GM18861 (cell line): Measurements from ENCODE around the gene RPS6KA4.

ENCODE experiments used
- ATAC-seq: cut with Tn5 transposase; IDR thresholded peaks from one replicate; pipeline ENCODE4 v1.9.1; 2021; ENCODE audit not compliant: unreplicated experiment

The RPS6KA4 gene

DNA sequence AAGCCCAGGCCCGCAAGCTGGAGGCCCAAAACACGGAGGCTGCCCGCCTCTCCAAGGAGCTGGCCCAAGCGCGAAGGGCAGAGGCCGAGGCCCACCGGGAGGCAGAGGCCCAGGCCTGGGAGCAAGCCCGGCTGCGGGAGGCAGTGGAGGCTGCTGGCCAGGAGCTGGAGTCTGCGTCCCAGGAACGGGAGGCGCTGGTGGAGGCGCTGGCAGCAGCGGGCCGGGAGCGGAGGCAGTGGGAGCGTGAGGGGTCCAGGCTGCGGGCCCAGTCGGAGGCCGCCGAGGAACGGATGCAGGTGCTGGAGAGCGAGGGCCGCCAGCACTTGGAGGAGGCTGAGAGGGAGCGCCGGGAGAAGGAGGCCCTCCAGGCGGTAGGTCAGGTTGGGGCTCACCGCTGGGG is 14.2 kb upstream of the RPS6KA4 start:
- no peak for ATAC-seq

DNA sequence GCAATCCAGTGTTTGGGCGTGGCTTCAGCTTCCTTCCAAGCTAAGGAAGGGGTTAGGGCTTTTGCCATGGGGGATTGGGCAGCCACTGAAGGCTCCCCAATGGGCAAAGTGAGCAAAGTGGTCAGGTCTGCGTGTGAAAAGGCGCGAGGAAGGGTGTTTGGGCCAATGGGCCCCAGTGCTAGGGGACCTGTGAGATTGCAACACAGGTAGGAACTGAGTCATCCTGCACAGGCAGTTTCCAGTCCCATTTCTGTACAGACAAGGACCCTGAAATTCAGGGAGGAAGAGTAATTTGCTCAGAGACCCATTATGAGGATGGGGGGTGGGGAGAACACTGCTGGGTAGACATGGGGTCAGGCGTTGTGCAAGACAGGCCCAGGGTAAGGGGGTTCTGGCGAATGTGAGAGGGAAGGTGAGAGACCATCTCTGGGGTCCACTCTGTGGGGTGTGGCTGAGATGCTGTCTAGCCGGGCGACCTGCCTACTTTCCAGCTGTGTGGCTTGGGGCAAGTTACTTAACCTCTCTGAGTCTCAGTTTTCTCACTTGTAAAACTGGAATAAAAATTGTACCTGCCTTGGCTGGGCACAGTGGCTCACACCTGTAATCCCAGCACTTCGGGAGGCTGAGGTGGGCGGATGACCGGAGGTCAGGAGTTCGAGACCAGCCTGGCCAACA is 11.6 kb upstream of the RPS6KA4 start:
- ATAC-seq, result no peak

DNA sequence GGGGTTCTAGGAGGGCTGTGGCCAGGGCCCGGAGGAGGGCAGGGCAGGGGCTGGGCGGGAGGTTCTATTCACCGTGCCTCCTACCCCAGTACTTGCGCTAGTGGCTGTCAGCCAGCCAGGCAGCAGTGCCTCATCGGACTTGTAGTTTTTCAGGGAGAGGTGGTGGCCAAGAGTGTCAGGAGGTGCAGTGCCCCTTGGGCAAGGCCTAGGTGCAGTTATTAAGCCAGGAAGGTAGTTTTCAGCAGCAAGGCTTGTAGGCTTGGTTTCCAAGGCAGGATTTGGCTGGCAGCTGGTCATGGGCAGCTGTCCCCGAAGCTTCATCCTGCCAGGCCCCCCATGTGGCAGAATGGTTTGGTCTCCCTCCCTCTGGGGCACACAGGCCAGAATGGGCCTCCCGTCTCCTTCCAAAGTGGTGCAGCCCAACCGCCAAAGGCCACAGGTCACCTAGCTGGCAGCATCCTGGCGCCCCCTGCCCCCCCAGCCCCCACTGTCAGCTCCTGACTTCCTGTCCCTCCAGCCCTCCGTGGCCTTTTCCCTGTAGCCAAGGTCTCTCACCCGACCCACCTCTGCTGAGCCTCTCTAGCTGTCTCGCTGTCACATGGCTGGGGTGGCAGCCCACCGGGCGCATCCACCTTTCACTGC is 10.5 kb upstream of the RPS6KA4 start:
- no peak for ATAC-seq

DNA sequence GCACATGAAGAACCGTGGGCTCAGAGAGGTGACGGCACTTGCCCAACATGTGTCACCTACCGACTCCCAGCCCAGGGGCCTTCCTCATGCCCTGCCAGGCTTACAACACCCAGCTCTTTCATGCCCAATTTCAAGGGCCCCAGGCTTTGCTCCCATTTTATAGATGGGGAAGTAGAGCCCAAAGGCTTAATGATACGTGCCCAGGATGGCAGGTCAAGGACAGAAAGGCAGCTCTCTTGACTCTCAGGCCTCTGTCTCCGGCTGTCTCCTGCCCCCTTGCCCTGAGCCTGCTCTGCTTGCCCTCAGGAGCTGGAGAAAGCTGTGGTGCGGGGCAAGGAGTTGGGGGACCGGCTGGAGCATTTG is 10.0 kb upstream of the RPS6KA4 start:
- no peak for ATAC-seq

DNA sequence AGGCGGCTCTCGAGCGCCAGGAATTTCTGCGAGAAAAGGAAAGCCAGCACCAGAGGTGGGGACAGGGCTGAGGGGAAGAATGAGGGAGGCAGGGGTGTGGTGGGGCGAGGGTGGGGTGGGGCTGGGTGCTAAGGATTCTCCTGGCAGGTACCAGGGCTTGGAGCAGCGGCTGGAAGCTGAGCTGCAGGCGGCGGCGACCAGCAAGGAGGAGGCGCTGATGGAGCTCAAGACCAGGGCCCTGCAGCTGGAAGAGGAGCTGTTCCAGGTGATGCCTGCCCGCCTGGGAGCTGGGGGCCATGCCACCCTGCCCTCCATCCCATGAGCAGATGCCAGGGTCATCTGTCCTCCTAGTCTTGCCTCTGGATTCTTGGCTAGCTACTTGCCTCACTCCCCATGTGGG is 9.6 kb upstream of the RPS6KA4 start:
- ATAC-seq, result no peak

DNA sequence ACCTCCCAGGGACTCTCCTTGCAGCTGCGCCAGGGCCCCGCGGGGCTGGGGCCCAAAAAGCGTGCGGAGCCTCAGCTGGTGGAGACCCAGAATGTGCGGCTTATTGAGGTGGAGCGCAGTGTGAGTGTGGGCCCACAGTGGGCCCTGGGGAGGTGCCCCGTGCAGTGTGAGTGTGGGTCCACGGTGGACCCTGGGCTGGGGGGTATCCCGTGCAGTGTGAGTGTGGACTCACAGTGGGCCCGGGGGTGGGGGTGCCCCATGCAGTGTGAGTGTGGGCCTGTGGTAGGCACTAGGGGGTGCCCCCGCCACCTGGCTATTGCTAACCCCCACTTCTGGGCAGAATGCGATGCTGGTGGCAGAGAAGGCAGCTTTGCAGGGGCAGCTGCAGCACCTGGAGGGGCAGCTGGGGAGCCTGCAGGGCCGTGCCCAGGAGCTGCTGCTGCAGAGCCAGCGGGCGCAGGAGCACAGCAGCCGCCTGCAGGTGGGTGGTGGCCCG is 7.8 kb upstream of the RPS6KA4 start:
- ATAC-seq, result no peak

DNA sequence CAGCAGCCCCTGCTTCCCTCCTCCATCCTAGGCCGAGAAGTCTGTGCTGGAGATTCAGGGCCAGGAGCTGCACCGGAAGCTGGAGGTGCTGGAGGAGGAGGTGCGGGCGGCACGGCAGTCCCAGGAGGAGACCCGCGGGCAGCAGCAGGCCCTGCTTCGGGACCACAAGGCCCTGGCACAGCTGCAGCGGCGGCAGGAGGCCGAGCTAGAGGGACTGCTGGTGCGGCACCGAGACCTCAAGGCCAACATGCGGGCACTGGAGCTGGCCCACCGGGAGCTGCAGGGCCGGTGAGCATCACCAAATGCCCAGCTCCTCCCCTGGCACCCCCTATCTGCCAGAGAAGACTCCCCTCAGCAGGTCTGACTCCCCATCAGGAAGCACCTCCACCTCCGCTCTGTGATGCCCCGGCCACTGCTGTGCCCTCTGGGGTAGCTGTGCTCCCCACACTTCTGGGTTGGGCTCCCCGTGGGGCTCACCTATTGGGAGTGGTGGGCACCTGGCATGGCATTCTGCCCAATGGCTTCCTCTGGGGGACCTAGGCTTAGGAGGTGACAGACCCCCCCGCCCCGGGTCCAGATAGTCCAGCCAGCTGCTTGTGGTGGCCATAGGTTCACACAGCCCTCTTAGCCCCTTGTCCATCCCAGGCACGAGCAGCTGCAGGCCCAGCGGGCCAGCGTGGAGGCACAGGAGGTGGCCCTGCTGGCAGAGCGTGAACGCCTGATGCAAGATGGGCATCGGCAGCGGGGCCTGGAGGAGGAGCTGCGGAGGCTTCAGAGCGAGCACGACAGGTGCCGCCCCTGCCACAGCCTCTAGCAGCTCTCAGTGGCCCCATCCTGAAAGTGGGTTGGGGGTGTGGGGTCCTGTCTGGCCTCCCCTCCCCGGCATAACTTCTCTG is 6.6 kb upstream of the RPS6KA4 start:
- ATAC-seq, result no peak

DNA sequence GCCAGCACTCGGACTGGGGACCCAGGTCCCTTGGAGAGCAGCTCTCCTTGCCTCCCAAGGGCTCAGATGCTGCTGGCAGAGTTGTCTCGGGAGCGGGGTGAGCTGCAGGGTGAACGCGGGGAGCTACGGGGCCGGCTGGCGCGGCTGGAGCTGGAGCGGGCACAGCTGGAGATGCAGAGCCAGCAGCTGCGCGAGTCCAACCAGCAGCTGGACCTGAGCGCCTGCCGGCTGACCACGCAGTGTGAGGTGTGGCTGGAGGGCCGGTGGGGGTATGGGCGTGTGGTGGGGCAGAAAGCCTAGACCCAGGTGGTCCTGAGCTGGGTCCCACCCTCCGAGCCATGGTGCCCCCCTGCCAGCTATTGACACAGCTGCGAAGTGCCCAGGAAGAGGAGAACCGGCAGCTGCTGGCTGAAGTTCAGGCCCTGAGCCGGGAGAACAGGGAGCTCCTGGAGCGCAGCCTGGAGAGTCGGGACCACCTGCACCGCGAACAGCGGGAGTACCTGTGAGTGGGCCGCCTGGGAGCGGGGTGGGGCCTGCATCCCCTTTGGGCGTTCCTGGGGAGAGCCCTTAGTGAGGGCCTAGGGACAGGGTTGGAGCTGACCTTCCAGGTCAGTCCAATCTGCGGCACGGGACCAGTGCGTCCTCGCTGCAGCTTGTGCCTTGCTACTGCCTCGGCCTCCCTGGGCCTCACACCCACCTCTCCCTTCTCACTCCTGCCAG is 5.8 kb upstream of the RPS6KA4 start:
- ATAC-seq, result no peak

DNA sequence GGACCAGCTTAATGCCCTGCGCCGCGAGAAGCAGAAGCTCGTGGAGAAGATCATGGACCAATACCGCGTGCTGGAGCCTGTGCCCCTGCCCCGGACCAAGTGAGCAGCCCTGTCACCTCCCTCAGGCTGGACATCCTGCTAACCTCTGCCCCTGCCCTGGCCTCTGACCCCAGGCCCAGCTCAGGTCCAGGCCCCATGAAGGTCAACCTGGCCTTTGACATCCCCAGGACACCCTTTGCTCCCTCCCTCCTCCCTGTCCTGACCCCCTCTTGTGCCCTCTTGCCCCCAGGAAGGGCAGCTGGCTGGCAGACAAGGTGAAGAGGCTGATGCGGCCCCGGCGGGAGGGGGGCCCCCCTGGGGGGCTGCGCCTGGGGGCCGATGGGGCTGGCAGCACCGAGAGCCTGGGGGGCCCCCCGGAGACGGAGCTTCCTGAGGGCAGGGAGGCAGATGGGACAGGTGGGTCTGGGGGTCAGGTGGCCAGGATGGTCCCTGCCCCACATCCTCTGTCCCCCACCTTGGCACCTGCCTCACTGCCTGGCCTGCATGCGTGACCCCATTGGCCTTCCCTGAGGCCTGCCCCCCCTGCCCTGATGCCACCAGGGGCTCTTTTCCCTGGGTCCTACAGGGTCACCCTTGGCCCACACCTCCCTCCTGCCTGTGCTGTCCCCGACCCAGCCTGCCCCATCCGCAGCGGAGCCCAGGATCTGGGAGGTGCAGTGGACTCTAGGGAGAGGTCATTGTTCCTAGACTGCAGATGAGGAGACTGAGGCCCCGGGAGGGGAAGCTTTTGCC is 5.1 kb upstream of the RPS6KA4 start:
- ATAC-seq, result no peak

DNA sequence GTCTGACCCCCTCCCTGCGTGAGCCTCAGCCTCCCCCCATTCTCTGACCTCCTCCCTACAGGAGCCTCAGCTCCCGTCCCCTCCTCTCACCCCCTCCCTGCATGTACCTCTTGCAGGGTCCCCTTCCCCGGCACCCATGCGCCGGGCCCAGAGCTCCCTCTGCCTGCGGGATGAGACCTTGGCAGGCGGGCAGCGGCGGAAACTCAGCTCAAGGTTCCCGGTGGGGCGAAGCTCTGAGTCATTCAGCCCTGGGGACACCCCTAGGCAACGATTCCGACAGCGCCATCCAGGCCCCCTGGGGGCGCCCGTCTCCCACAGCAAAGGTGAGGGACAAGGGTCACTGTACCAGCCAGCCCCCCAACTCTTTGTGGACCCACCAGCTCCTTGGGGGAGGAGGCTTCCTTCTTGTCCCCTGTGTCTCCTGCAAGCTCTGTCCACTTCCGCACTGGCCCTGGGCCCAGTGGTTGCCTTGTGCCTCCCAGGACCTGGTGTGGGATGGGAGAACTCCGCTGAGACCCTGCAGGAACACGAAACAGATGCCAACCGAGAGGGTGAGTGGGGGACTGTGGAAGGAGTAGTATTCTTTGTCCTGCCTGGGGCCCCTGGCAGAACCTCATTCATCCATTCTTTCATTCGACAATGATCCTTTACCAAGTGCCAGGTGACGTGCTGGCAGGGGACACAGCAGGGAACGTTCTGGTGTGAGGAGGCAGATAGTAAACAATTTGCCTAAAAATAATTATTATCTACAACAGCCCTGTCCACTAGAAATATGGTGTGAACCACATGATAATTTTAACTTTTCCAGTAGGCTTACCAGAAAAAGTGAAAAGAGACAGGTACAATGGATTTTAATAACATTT is 3.7 kb upstream of the RPS6KA4 start:
- no peak for ATAC-seq

DNA sequence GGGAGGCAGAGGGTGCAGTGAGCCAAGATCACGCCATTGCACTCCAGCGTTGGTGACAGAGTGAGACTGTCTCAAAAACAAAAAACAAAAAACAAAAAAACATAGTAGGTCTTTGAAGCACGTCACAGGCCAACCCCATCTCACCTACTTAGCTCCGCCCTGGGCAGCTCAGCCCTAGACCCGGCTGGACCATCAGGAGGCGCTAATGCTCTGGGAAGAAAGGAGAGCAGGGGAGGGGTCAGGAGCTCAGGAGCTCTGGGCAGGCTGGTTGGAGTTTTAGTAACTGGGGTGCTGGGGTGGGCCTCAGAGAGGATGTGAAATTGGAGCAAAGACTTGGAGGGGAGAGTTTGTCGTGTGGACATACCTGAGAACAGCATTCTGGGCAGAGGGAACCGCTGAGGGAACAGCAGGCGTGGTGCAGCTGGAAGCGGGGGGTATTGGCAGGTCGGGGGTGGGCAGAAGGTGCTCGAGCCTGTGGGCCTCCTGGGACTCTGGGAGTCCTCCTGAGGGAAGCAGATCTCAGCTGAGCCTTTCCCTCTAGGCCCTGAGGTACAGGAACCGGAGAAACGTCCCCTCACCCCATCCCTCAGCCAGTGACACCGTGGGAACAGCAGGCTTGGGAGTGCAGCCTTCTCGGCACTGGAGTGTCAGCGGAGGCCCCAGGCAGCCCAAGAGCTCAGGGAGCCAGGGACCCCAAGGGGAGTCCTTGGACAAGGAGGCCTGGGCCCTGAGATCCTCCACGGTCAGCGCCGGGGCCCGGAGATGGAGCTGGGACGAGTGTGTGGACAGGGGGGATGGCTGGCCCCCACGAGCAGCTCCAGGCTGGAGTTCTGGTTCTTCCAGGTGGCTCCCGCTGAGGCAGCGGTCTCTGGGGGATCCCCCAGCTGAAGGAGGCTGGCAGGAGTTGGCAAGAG is 2.2 kb upstream of the RPS6KA4 start:
- no peak for ATAC-seq

DNA sequence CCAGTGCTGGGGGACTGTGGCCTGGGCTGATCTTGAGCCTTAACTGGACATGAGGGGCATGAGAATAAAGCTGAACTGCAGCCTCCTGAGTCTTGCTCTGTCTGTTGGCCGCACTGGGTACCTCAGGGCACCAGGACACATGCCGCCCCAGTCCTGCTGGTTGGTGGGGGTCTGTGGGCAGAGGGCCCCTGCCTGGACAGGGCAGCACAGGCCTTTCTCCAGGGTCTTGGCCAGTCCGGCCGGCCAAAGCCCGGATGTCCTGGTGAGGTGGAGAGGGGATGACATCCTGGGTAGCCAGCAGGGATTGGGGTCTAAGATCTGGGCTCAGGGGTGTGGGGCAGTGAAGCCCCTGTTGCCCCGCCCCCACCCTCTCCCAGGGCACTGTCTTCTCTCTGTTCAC is 1.5 kb upstream of the RPS6KA4 start:
- ATAC-seq, result no peak

DNA sequence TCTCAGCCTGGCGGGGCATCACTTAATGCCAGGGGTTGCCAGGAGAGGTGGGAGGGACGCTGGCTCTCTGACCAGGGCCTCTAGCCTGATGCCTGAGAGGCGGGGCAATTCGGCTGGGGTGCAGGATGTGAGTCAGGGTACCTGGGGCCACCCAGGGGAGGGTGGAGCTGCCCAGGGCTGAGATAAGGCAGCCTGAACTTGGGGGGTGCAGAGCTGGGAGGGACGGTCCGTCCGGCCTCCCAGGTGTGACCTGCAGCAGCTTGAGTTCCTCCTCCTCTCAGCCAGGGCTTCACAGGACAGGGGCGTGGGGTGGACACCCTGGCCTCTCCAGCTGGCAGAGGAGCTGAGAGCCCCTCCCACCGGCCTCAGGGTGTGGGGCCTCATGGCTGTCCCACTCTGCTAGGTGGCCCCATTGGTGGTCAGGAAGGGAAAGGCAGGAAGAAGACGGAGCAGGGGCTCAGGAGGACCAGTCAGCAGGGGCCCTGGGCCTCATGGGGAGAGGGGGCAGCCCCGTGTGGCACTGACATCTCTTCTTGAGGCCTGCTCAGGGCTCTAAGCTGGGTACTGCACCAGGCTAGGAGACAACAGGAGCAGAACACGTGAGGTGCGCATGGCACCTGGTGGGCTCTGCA is 942 bp upstream of the RPS6KA4 start:
- ATAC-seq, result no peak

DNA sequence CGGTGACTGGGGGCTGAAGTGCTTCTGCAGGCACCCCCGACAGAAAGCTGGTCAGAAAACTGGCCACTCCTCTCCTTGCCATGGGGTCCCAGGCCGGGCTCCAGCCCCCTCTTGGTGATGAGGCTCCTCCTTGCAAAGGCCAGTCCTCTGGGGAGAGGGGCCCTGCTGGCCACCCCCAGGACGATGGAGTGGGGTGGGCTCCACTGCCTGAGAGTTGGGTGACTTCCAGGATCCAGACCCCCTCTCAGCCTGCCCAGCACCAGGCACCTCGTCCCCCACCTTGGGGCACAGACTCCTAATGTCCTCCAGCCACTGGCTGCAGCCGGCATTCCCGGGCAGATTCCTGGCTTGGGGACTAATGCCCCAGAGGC is 441 bp upstream of the RPS6KA4 start:
- ATAC-seq, result no peak

DNA sequence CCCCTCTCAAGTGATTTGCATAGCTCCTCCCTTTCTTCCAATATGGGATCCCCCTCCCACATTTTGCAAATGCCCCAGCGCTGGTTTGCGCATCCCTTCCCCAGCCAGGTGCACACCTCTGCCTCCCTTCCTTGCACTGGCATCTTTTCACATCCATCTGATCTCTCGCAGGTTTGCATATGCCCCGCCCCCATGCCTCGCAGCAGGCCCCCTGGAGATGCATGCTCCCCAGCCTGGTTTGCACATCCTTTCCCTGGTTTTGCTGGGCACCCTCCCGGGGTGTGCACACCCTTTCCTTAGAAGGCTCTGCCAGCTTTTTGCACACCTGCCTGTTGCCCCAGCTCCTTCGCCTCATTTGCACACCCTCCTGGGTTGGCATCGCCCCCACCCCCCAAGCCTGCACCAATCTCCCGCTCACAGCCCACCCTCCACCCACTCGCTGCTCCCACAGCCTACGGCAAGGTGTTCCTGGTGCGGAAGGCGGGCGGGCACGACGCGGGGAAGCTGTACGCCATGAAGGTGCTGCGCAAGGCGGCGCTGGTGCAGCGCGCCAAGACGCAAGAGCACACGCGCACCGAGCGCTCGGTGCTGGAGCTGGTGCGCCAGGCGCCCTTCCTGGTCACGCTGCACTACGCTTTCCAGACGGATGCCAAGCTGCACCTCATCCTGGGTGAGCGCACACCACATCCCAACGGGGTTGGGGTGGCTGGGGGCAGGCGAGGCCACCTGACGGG is 917 bp downstream of the RPS6KA4 start:
- no peak for ATAC-seq

DNA sequence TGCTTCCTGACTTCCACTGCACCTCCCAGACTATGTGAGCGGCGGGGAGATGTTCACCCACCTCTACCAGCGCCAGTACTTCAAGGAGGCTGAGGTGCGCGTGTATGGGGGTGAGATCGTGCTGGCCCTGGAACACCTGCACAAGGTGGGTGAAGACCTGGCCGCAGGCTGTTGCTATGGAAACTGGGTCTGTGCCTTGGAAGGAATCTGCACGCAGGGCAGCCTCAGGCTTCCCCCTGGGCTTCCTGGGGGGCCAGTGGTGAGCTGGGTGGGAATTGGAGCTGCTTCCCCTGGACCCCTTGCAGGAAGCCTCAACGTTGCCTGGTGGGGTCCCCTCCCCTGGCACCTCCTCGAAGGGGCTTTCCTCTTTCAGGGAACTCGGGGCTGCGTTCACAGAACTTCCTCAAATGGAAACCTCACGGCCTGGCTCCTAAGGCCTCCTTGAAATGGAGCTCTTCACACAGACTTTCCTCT is 1.5 kb downstream of the RPS6KA4 start:
- ATAC-seq, result no peak

DNA sequence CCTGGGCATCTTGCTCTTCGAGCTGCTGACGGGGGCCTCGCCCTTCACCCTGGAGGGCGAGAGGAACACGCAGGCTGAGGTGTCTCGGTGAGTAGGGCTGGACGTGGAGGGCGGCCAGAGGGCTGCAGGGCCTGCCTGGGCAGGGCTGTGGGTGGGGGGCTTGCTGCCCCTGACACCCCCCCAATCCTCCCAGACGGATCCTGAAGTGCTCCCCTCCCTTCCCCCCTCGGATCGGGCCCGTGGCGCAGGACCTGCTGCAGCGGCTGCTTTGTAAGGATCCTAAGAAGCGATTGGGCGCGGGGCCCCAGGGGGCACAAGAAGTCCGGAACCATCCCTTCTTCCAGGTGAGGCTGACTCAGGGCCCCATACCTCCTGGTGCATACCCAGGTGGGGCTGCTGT is 2.7 kb downstream of the RPS6KA4 start:
- no peak for ATAC-seq
